ENCODE results near the gene SND1. TPM values are rescaled to one million over a fixed set of nuclear protein-coding genes. Genes with fewer than 3 reads are reported as not detected.

The SND1 gene
- total and polyA plus RNA-seq, 10 donors, result 61.7 to 173 (median 116) TPM

- H3K9me3 ChIP-seq, result no peaks in the 10 kb centered on the region
- DNase-seq, result no peak
- H3K36me3 ChIP-seq, result peaks cover 3 to 72% (median 12%) of the 10 kb centered on the region in 6 donors
- 68 to 88% (median 85%) methylated on average over 3 of the region's 3 CpGs for WGBS, 5 donors
- no peaks in the 10 kb centered on the region for H3K27me3 ChIP-seq (replicated peaks in 1 of 7)
- TF ChIP-seq POLR2AphosphoS5 (IDR thresholded peaks at IDR 0.05) (no peak), CTCF (IDR thresholded peaks at IDR 0.05 in 8 of 11, conservative IDR thresholded peaks at IDR 0.05 in 3 of 11) (no peak), POLR2A (IDR thresholded peaks at IDR 0.05) (no peak)
- H3K27ac ChIP-seq, result no peak overlapping the region
- H3K4me1 ChIP-seq, result peaks cover 0 to 81% (median 40%) of the 10 kb centered on the region in 6 donors
- intact Hi-C loops (cut with DNase I; ENCODE audit: low total_unique reads), result no loop called here
- no peak overlapping the region for H3K4me3 ChIP-seq
Observed at GRCh38 chr7:128024151-128024550, 372.2 kb downstream of the SND1 start.

- Histone ChIP-seq H3K27me3 (replicated peaks in 1 of 7) (peaks cover 0 to 3% (median 0%) of the 10 kb centered on the region in 7 donors), H3K4me1 (peaks cover 0 to 93% (median 45%) of the 10 kb centered on the region in 6 donors), H3K4me3 (peak overlapping the region in 1 of 8 donors; percentile 38), H3K36me3 (peaks cover 2 to 72% (median 11%) of the 10 kb centered on the region in 6 donors), H3K9me3 (no peaks in the 10 kb centered on the region), H3K27ac (peak overlapping the region in 5 of 8 donors; percentile 43 to 62 (median 48))
- 82 to 95% (median 85%) methylated on average over 6 of the region's 6 CpGs for WGBS, 5 donors
- no peak for DNase-seq
- TF ChIP-seq POLR2A (IDR thresholded peaks at IDR 0.05) (no peak), POLR2AphosphoS5 (IDR thresholded peaks at IDR 0.05) (no peak), CTCF (IDR thresholded peaks at IDR 0.05 in 8 of 11, conservative IDR thresholded peaks at IDR 0.05 in 3 of 11) (no peak)
- intact Hi-C loops (cut with DNase I; ENCODE audit: low total_unique reads), result no loop called here
Observed at GRCh38 chr7:128025380-128025779, 373.4 kb downstream of the SND1 start.

GRCh38 chr7:128025819-128026218 lies 373.8 kb downstream of the SND1 start:
- peaks cover 0 to 68% (median 9%) of the 10 kb centered on the region in 6 donors for H3K36me3 ChIP-seq
- intact Hi-C loops (cut with DNase I; ENCODE audit: low total_unique reads), result no loop called here
- peaks cover 0 to 98% (median 48%) of the 10 kb centered on the region in 6 donors for H3K4me1 ChIP-seq
- H3K4me3 ChIP-seq, result peak overlapping the region in 2 of 8 donors; percentile 24 to 38
- 35 to 59% (median 55%) methylated on average over 2 of the region's 2 CpGs for WGBS, 5 donors
- peaks cover 0 to 7% (median 0%) of the 10 kb centered on the region in 7 donors for H3K27me3 ChIP-seq (replicated peaks in 1 of 7)
- H3K27ac ChIP-seq, result peak overlapping the region in 7 of 8 donors; percentile 4 to 62 (median 47)
- no peaks in the 10 kb centered on the region for H3K9me3 ChIP-seq
- no peak for DNase-seq
- TF ChIP-seq POLR2A (IDR thresholded peaks at IDR 0.05) (no peak), POLR2AphosphoS5 (IDR thresholded peaks at IDR 0.05) (no peak), CTCF (IDR thresholded peaks at IDR 0.05 in 8 of 11, conservative IDR thresholded peaks at IDR 0.05 in 3 of 11) (no peak)

- H3K4me1 ChIP-seq, result peaks cover 0 to 98% (median 52%) of the 10 kb centered on the region in 6 donors
Observed at GRCh38 chr7:128026551-128026950, 374.6 kb downstream of the SND1 start.

More at GRCh38 chr7:128026551-128026950, 374.6 kb downstream of the SND1 start:
- Histone ChIP-seq H3K36me3 (peaks cover 0 to 61% (median 6%) of the 10 kb centered on the region in 6 donors), H3K4me3 (peak overlapping the region in 3 of 8 donors; percentile 12 to 38 (median 24)), H3K9me3 (no peaks in the 10 kb centered on the region), H3K27ac (peak overlapping the region in 7 of 8 donors; percentile 4 to 62 (median 47)), H3K27me3 (replicated peaks in 1 of 7) (peaks cover 0 to 13% (median 0%) of the 10 kb centered on the region in 7 donors)
- TF ChIP-seq POLR2A (IDR thresholded peaks at IDR 0.05), result no peak
- DNase-seq, result no peak
- intact Hi-C loops (cut with DNase I; ENCODE audit: low total_unique reads), result no loop called here
- WGBS, 5 donors, result 53 to 68% (median 66%) methylated on average over 2 of the region's 2 CpGs
